PC-9 (cell line): ENCODE measurements around the gene KATNAL1. TPM values are rescaled to one million over a fixed set of nuclear protein-coding genes. Genes with fewer than 3 reads are reported as not detected.
A peak's percentile ranks its signal among the peaks of the same experiment; 100 is the strongest.

Experiments
- BruUV-seq: library from RNA; stranded (reverse); fragments of 400-500 nt; replicated peaks from 2 replicates; lab custom pipeline; 2021; lab: Mats Ljungman, UMichigan
- CTCF ChIA-PET: fragments of 300-600 bp; sonication (Branson Sonifier 250); formaldehyde crosslinking; loops from one replicate; lab custom pipeline; 2022; ENCODE audit warnings: antibody characterized with exemption; lab: Charles Lee
- POLR2A ChIA-PET: fragments of 300-600 bp; sonication (Branson Sonifier 250); formaldehyde crosslinking; loops from one replicate; lab custom pipeline; 2022; ENCODE audit warnings: antibody characterized with exemption; ENCODE audit not compliant: unreplicated experiment; lab: Charles Lee
- DNase-seq, 2 experiments: peaks; one replicate each; pipeline versions ENCODE4 v3.0.0 to v3.0.0-alpha.2; 2015 to 2022; ENCODE audit warnings: mixed read lengths in 1 of 2
- H2AFZ ChIP-seq: fragments of 200-600 bp; sonication (generic); 2 replicates; pipeline ENCODE4 v1.8.1; 2017; ENCODE audit warnings: antibody characterized with exemption
- H3F3A ChIP-seq: fragments of 200-600 bp; sonication (generic); 2 replicates; pipeline ENCODE4 v1.8.1; 2017; ENCODE audit warnings: antibody characterized with exemption, mild to moderate bottlenecking, low read depth; ENCODE audit not compliant: insufficient read depth
- H3K27ac ChIP-seq: fragments of 200-600 bp; sonication (generic); 2 replicates; pipeline ENCODE4 v1.6.1; 2016; ENCODE audit warnings: mixed run types
- H3K27me3 ChIP-seq: fragments of 200-600 bp; sonication (generic); 2 replicates; pipeline ENCODE4 v1.6.1; 2016; ENCODE audit warnings: low read depth, mixed run types; ENCODE audit not compliant: insufficient read depth
- H3K36me3 ChIP-seq: fragments of 200-600 bp; sonication (generic); 2 replicates; pipeline ENCODE4 v1.6.1; 2016; ENCODE audit warnings: low read depth, mixed run types
- H3K4me1 ChIP-seq: fragments of 200-600 bp; sonication (generic); replicated peaks from 2 replicates; pipeline ENCODE4 v1.6.1; 2016; ENCODE audit warnings: mixed run types; ENCODE audit not compliant: insufficient read depth
- H3K4me2 ChIP-seq: fragments of 200-600 bp; sonication (generic); 2 replicates; pipeline ENCODE4 v1.6.1; 2017; ENCODE audit warnings: mixed run types
- H3K4me3 ChIP-seq: fragments of 200-600 bp; sonication (generic); 2 replicates; pipeline ENCODE4 v1.6.1; 2016; ENCODE audit warnings: mixed run types
- H3K79me2 ChIP-seq: fragments of 200-600 bp; sonication (generic); 2 replicates; pipeline ENCODE4 v1.6.1; 2017; ENCODE audit warnings: low read depth, mixed run types
- H3K9me2 ChIP-seq: fragments of 200-600 bp; sonication (generic); 2 replicates; pipeline ENCODE4 v1.8.1; 2017; ENCODE audit warnings: mild to moderate bottlenecking; ENCODE audit not compliant: insufficient read depth
- H3K9me3 ChIP-seq: fragments of 200-600 bp; sonication (generic); 2 replicates; pipeline ENCODE4 v1.8.1; 2016; ENCODE audit warnings: low read depth; ENCODE audit not compliant: insufficient read depth
- H4K20me1 ChIP-seq: fragments of 200-600 bp; sonication (generic); 2 replicates; pipeline ENCODE4 v1.8.1; 2017; ENCODE audit not compliant: insufficient read depth
- CTCF ChIP-seq: fragments of 200-600 bp; sonication (generic); conservative IDR thresholded peaks from 2 replicates; pipeline ENCODE4 v1.6.1; 2017; ENCODE audit warnings: mixed run types, antibody characterized with exemption, mild to moderate bottlenecking, moderate library complexity
- EZH2 ChIP-seq: fragments of 200-600 bp; sonication (generic); IDR thresholded peaks from 2 replicates; pipeline ENCODE4 v1.8.0; 2017; ENCODE audit warnings: antibody characterized with exemption, low read depth
- intact Hi-C: fragments of 100-400 bp; cut with micrococcal nuclease; formaldehyde crosslinking; loops from one replicate; pipeline ENCODE4 v1.10.0; 2022; ENCODE audit not compliant: unreplicated experiment
- total RNA-seq: library from RNA; stranded (reverse); gene quantifications from 2 replicates; pipeline ENCODE4 v1.2.3, GENCODE V29; 2021

Gene KATNAL1
- total RNA-seq, 1 experiment from 2014 or later, result 11.8 TPM

- POLR2A ChIA-PET, result no interaction called here
- no peak overlapping the region for H3K27ac ChIP-seq
These were observed 580 bp upstream of the KATNAL1 start for GRCh38 chr13:30307971-30308290.

GRCh38 chr13:30306762-30307193, 573 bp downstream of the KATNAL1 start:
- DNase-seq, result peak; percentile 72 to 81
- H3K4me1 ChIP-seq, result peaks cover 16% of the 10 kb centered on the region
- H3K27ac ChIP-seq, result no peak overlapping the region
- CTCF ChIA-PET, result interaction anchor here (0.6 to 1.1 kb wide), 2 partner anchors 66 to 174 kb away, joined by 3 to 4 read pairs; no protein-coding TSS in a partner anchor
- peak overlapping the region; percentile 96 for H2AFZ ChIP-seq
- no peaks in the 10 kb centered on the region for H4K20me1 ChIP-seq
- H3K4me2 ChIP-seq, result peak overlapping the region; percentile 93
- H3F3A ChIP-seq, result no peaks in the 10 kb centered on the region
- H3K9me3 ChIP-seq, result no peaks in the 10 kb centered on the region
- no peaks in the 10 kb centered on the region for H3K79me2 ChIP-seq
- no peaks in the 10 kb centered on the region for H3K9me2 ChIP-seq
- peak overlapping the region; percentile 99 for H3K4me3 ChIP-seq
- intact Hi-C loops, result loop anchor here (2.0 to 10.0 kb wide), 2 partner anchors 36 to 172 kb away; no protein-coding TSS in a partner anchor
- no peaks in the 10 kb centered on the region for H3K27me3 ChIP-seq
- TF ChIP-seq CTCF (no peak), EZH2 (no peak)
- no peaks in the 10 kb centered on the region for H3K36me3 ChIP-seq
- POLR2A ChIA-PET, result no interaction called here
- no TSS peak for BruUV-seq

More at GRCh38 chr13:30307971-30308290, 580 bp upstream of the KATNAL1 start:
- intact Hi-C loops, result loop anchor here (2.0 to 10.0 kb wide), 2 partner anchors 35 to 173 kb away; no protein-coding TSS in a partner anchor
- Histone ChIP-seq H4K20me1 (no peaks in the 10 kb centered on the region), H3K79me2 (no peaks in the 10 kb centered on the region), H3K36me3 (no peaks in the 10 kb centered on the region), H3K4me2 (peak overlapping the region; percentile 93), H3K9me2 (no peaks in the 10 kb centered on the region), H3K4me1 (peaks cover 16% of the 10 kb centered on the region), H2AFZ (no peak overlapping the region), H3K27me3 (no peaks in the 10 kb centered on the region), H3K9me3 (no peaks in the 10 kb centered on the region), H3F3A (no peaks in the 10 kb centered on the region), H3K4me3 (peak overlapping the region; percentile 99)
- TF ChIP-seq EZH2 (no peak), CTCF (no peak)
- CTCF ChIA-PET, result interaction anchor here (0.7 kb wide), 1 partner anchor 52 kb away, joined by 3 read pairs; no protein-coding TSS in a partner anchor
- no peak for DNase-seq
- BruUV-seq, result no TSS peak

- H3K79me2 ChIP-seq, result no peaks in the 10 kb centered on the region
- no peaks in the 10 kb centered on the region for H3K9me2 ChIP-seq
- no peak overlapping the region for H3K4me3 ChIP-seq
- ChIA-PET POLR2A (no interaction called here), CTCF (no interaction called here)
- TF ChIP-seq EZH2, result no peak
- no peak for TF ChIP-seq CTCF
- DNase-seq, result no peak
- H3K27ac ChIP-seq, result no peak overlapping the region
- no TSS peak for BruUV-seq
- no peaks in the 10 kb centered on the region for H4K20me1 ChIP-seq
- H2AFZ ChIP-seq, result no peak overlapping the region
- no peaks in the 10 kb centered on the region for H3K36me3 ChIP-seq
- H3K9me3 ChIP-seq, result no peaks in the 10 kb centered on the region
- H3K4me2 ChIP-seq, result no peak overlapping the region
- intact Hi-C loops, result loop anchor here (10.0 kb wide), 1 partner anchor 171 kb away; no protein-coding TSS in a partner anchor
- no peaks in the 10 kb centered on the region for H3F3A ChIP-seq
- H3K4me1 ChIP-seq, result peaks cover 16% of the 10 kb centered on the region
- no peaks in the 10 kb centered on the region for H3K27me3 ChIP-seq
These were observed 1.8 kb downstream of the KATNAL1 start for GRCh38 chr13:30305456-30305970.
